NCI-H2107 treated with DMSO at 0.1 percent for 48 hours (cell line): ENCODE measurements around the gene ETV6.
"Not testable (repeated sequence)": the region's sequence is repeated elsewhere in the genome, so short reads cannot be mapped to it uniquely, and the experiment has no call there.

Source experiments
- DNase-seq: peaks from one replicate; lab custom pipeline; 2025; ENCODE audit not compliant: unreplicated experiment; lab: John Stamatoyannopoulos, UW

The ETV6 gene

DNA sequence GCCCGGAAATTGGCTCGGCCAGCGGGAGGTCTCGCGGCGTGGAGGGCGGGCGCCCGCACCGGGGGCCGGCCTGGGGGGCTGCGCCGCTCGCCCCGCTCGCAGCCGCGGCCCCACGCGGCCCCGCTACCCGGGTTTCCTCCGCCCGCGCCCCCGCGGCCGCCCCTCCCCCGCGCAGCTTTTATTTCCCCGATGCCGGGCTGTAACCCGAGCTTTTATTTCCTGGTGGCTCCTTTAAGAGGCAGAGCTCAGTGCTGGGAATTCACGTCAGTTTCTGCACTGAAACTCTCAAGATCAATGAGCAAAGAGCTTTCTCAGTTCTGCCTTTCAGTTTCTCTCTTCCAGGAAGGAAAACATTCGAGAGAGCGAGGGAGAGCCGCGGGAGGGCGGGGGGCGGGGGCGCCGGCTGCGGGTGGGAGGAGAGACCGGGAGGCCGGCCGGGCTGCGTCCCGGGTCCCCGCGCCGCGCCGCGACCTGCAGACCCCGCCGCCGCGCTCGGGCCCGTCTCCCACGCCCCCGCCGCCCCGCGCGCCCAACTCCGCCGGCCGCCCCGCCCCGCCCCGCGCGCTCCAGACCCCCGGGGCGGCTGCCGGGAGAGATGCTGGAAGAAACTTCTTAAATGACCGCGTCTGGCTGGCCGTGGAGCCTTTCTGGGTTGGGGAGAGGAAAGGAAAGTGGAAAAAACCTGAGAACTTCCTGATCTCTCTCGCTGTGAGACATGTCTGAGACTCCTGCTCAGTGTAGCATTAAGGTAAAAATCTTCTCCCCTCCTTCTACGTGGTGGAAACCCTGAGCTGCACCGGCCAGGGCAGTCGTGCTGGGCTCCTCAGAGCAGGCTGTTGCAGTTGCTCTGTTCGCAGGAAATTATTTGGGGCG, at the start of gene ETV6:
ETV6 (plus strand) TSS at position 262 of the 873 bp plus-strand sequence; CDS start at position 716, 454 bp downstream.
- peak; percentile 74 for DNase-seq

DNA sequence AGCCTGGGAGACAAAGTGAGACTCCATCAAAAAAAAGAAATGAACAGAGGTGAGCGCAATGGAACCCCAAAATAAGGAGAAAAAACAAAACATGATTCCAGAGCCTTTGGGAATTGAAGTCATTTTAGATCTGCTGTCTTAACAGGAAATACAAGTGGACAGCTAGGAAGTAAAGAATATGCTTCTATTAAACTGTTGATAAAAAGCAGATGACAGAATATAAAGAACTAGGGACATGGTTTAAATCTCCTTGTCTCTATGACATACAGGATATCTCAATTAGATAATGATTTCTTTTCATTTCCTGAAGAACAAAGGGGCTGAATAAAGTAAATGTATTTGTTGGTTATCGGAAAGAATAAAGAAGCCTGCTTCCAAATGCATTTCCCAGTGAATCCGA, 49.3 kb upstream of the ETV6 start:
- DNase-seq, result no peak

DNA sequence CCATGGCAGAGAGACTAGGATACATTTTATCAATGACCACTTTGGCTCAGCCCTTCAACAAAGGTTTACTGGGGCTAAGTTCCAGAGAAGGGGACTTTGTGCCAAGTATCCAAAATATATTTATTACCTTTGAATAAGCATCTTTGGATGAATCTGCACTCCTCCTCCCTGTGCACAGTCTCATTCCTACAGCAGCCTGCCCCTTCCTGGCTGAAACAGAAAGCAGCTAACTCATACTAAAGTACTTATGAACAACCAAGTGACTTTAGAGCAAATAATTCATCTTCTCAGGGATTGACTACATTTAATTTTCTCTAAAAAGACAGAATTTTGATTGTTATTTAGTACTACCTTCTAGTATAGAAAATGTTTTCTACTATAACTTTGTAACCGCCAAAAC, 47.8 kb upstream of the ETV6 start:
- no peak for DNase-seq

DNA sequence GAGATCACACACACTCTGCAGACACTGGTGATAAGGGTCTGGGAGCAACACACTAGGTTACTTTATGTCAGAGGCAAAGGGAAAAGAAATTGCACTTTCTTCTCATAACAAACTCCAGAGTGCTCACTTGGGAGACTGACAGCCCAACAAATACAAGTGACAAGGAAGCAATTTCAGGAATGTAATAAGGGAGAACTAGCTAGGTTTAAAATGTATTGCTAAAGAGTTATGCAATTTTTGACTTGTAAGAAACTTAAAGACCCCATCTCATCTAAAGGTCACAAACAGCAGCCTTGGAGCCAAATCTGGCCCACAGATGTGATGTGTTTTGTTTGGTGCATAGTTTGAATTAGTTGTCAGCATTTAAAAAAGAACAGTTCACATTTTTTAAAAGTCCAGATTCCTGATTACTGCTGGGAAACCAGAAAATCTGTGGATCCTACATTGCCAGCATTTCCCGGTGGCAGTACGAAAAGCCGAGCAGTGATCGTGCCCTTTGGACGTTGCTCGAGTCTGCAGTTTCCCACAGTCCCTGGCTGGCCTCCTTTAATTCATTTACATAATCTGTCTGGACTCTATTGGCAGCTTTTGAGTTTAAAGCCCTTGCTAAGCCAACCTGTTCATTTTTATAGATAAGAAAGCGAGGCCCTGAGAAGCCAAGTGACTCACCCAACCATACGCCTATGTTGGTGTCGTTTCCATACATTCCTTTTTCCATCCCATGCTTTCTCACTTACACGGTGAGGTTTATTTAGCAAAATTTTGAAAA, 42.0 kb upstream of the ETV6 start:
- DNase-seq, result no peak

DNA sequence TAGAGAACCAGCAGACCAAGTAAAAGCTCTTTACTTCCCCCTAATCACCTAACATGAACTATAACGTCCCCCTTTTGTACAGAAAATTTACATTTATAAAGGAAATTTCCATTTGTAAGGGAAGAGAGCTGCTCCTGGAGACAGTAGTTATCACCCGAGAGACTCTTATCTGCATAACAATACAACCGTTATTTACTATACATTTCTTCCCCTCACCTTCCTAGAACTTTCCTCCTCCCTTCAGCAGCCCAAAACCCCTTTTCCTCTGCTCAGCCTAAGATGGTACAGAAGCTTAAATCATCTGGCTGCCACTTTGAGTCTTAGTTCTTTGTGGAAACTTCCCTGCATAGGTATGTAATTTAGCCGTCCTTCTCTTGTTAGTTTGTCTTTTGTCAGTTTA, 40.4 kb upstream of the ETV6 start:
- DNase-seq, result no peak

DNA sequence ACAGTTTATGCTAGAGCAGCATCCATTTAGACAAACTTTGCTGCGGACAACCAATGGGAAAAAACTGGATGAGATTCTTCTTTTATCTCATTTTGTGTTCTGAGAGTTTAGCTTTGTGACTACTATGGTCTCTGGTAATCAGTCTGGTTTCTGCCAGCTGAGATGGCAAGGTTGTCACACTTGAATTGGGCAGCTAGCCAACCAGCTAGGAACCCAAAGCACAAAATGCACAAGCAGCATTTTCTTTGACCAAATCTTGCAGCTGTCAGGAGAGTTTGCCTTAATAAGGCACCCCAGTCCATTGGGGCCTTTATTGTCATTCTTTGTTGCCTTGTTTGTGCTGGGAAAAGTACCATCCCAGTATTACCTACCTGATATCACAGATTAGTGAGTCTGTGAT, 34.0 kb upstream of the ETV6 start:
- DNase-seq, result no peak

DNA sequence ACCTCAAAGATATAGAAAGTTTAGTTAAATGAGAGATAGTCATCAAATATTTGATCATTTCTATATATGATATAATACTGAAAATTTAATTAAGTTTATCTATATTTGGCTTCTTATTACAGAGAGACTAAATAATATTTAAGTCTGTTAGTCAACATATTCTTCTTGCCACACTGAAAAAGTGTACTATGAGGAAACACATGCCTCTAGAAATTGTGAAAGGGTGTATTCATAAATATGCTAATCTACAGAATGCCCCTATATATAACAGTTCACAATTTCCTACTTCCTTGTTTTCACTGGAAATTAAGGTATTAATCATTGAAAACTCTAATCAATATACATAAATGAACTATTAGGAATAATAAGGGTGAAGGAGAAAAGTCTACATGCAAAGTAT, 31.4 kb upstream of the ETV6 start:
- no peak for DNase-seq

DNA sequence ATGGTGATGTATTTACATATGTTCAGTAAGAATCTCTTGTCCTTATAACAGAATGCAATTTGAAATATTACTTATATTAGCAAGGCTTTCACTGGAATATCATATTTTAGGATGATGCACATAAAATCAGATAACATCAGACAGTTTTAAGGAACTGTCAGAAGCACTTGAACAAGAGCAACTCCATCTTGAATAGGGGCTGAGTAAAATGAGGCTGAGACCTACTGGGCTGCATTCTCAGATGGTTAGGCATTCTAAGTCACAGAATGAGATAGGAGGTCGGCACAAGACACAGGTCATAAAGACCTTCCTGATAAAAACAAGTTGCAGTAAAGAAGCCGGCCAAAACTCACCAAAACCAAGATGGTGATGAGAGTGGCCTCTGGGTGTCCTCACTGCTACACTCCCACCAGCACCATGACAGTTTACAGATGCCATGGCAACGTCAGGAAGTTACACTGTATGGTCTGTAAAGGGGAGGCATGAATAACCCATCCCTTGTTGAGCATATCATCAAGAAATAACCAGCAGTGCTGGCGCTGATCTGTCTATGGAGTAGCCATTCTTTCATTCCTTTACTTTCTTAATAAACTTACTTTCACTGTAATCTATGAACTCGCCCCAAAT, 27.6 kb upstream of the ETV6 start:
- DNase-seq, result no peak

DNA sequence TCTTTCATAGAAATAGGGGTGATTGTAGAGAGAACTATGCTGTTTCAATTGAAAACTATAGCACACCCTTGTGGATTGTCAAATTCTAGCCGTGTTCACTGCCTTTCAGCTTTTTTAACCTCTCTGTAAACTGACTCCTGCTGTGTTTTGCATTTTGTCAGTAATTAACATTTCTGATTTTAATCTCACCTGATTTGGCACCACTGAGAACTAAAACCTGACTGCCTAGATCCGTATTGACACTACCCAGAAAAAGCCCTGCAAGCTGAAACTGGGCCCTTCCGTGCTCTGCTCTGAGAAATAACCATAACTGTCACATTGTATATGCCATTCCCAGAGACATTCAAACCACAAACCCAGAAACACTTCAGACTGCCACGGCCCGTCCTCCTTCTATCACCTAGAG, 26.6 kb upstream of the ETV6 start:
- peak; percentile 36 for DNase-seq

DNA sequence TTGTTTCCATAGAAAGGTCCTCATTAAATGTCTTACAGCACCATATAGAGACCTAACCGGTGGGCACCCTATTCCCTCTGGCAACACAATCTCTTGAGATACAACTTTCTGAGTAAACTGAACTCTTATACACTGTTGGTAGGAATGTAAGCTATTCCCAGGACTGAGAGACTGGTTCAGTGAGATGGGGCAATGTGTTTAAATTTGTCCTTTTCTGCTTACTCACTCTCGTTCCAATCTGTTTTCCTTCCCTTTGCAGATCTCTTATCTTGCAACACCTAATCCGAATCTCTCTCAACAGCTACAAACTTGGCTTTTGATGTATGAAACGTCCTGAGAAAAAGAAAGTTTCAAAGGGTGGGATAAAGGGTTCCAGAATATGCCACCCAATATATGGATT, 26.1 kb upstream of the ETV6 start:
- DNase-seq, result no peak

DNA sequence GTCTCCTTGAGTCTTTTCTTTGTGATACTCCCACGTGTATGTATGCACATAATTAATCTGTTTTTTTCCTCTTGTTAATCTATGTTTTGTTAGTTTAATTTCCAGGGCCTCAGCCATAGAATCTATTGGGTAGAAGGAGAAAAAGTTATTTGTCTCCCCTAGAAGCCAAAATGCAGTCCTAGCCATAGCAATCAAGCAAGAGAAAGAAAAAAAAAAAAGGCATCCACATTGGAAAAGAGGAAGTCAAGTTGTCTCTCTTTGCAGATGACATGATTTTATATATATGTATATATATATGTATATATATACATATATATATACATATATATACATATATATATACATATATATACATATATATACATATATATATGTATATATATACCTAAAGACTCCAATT, 25.4 kb upstream of the ETV6 start:
- no peak for DNase-seq

DNA sequence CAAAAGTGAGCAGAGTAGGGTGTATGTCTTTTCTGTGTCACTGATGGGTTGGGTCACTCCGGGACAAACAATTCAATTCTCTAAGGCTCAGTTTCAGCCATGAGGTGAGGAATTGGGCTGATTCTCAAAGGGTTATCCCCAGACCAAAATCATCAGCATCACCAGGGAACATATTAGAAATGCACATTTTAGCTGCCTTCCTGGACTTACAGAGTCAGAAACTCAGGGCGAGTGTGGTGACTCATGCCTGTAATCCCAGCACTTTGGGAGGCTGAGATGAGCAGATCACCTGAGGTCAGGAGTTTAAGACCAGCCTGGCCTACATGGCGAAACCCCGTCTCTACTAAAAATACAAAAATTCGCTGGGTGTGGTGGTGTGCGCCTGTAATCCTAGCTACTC, 21.8 kb upstream of the ETV6 start:
- DNase-seq, result not testable (repeated sequence)

DNA sequence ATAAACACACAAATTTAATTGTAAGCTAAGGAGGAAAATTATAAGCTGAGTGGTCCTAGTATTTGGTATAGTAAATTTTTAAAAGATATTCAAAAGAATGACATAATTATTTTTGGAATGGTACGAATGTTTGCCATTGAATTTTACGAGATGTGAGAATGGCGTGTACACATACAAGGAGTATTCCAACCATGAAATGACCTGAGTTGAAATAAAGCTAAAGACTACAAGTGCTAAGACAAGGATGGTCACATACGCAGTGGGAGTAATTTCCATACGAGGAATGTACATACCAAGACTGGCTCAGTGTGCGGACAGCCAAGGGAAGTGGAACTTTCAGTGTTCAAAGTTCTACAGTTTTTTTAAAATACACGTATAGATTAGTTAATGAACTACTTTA, 21.1 kb upstream of the ETV6 start:
- DNase-seq, result no peak

DNA sequence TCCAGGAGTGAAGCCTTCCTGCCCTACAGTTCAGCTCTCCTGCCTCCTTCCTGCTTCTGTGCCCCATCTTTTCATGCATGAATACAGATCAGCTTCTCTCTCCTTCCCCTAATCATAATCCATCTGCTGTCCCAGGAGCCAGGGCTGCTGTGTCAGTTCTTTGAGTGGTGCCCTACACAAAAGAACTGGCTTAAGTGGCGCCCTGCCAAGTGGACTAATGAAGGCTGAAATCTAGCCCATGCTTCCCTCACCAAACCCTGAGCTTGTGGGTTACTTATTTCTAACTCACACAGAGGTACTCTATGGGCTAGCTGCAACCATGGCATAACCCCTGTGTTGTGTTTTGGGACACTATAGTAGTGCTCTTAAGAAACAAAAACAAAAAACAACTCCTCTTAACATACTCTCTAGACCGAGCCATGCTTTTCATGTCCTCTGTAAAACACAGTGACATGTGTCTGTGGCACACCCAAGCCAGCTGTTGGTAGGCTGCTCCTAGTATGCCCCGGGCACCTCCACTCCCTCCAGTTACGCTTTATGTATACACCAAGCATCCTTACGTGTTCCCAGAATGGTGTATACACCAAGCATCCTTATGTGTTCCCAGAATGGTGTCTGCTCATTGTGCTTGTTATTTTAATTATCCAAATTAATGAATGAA, 19.3 kb upstream of the ETV6 start:
- DNase-seq, result peak; percentile 82

DNA sequence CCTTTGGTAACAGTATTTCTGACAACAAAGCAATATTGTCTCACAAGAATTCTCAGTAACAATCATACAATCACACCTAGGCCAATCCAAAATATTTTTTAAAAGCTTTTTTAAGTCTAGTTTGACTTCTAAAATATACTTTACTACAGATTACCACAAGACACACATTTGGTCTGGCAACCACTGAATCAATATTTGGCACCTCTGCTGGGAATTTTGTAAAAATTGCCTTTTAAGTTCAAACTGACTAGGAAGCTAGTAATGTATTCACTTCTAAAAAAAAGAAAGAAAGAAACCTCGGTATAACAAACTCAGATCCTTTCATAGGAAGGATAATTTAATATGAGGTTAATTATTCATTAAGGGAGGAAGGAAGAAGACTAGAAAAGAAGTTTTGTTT, 18.2 kb upstream of the ETV6 start:
- no peak for DNase-seq

DNA sequence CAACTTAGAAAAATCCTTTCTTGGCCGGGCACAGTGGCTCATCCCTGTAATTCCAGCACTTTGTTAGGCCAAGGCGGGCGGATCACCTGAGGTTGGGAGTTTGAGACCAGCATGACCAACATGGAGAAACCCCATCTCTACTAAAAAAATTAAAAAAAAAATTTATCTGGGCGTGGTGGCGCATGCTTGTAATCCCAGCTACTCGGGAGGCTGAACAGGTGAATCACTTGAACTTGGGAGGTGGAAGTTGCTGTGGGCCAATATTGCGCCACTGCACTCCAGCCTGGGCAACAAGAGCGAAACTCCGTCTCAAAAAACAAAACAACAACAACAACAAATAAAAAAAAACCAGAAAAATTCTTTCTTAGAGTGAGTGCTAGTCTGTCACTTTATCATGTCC, 17.6 kb upstream of the ETV6 start:
- not testable (repeated sequence) for DNase-seq

DNA sequence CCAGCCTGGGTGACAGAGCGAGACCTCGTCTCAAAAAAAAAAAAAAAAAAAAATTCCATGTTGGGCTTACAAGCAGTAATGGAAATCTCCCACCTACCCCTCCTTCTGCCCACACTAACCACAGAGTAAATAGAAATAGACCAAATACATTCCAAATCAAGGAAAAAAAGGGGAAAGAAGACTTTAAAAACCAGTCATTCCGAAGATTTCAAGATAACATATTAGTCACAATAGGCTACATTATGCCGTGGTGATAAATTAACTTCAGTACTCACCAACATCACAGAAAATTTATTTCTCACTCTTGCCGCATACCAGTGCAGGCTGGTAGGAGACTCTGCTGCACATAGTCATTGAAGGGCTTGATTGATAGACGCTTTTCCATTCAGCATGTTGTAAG, 15.5 kb upstream of the ETV6 start:
- DNase-seq, result no peak

DNA sequence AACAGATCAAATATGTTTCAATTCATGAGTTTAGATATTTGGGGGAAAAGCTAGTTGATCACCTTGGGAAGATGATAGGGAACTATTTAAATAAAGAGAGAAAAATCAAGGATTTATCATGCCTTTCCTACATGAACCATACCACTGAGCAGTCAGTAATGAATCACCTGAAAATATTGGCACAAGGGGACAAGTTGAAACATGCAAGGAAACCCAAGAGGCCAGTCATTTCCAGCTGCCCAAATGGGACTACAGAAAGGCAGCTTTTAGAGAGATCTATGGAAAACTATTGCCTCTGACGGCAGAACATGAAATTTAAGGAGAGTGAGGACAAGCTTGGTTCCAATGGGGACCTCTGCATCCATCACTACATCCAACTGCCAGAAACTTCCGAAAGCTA, 14.1 kb upstream of the ETV6 start:
- DNase-seq, result no peak

DNA sequence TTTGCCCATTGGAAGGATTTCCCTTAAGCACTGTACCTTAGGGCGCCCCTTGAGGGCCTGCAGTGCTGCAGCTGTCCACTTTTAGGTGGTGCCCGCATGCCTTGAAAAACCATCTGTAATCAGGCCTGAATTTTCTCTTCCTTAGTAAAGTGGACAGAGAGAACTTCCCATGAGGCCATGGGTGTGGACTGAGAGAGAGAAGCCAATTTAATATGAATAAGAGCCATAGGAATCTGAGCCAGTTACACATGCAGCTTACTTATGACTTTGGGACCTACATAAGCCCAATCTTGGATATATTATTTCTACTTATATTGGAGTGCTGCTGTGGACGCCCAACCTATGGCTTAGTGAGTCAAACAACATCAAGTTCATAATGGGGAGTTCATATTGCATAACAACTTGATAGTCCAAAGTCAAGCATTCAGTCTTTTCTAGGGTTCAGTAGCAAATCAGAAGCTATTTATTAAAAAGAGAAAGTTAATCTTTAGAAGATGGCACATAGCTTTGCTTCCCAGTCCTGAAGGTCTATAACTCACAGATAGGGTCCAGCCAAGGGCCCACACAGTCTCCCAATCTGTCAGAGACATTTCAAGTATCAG, 11.1 kb upstream of the ETV6 start:
- DNase-seq, result no peak

DNA sequence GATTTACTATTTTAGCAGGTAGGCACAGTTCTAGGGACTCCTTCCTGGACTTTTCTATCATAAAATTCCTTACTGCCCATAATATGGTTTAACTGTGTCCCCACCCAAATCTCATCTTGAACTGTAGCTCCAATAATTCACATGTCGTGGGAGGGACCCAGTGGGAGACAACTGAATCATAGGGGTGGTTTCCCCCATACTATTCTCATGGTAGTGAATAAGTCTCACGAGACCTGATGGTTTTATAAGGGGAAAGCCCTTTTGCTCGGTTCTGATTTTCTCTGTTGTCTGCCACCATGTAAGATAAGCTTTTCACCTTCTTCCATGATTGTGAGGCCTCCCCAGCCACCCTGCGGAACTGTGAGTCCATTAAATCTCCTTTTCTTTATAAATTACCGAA, 10.0 kb upstream of the ETV6 start:
- no peak for DNase-seq

DNA sequence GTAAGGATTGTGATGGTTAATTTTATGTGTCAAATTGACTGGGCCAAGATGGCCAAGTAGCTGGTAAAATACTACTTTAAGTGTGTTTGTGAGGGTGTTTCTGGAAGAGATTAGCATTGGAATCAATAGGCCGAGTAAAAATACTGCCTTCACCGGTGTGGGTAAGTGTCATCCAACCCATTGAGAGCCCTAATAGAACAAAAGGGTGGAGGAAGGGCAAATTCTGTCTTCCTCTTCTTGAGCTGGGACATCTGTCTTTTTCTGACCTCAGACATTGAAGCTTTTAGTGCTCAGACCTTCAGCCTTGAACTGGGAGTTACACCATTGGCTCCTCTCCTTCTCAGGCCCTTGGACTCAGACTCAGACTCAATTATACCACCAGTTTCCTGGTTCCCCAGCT, 8.0 kb upstream of the ETV6 start:
- no peak for DNase-seq
